ENCODE data around the gene DTNA. TPM values are rescaled to one million over a fixed set of nuclear protein-coding genes. Genes with fewer than 3 reads are reported as not detected.

The DTNA gene
- total RNA-seq, 1 experiment from 2014 or later: 9.6 TPM

GRCh38 chr18:34760444-34760843 lies 50.3 kb downstream of the DTNA start:
- intact Hi-C loops (cut with micrococcal nuclease): no loop called here
- ChIA-PET POLR2A (no interaction called here), CTCF (no interaction called here), RAD21 (ENCODE audit: low non-redundant PET in 1 of 2, low total read pairs in 2 of 2, uncharacterized antibody in 2 of 2, unreplicated experiment in 2 of 2) (no interaction called here)
- Histone ChIP-seq H4K20me1 (ENCODE audit: insufficient read depth) (no peaks in the 10 kb centered on the region), H3K79me2 (ENCODE audit: insufficient read depth, low read length) (no peaks in the 10 kb centered on the region), H3K36me3 (ENCODE audit: control insufficient read depth in 1 of 2, insufficient read depth in 2 of 2, low read length in 2 of 2) (no peaks in the 10 kb centered on the region), H3K4me2 (ENCODE audit: low read length) (no peak overlapping the region), H3K27ac (ENCODE audit: low read depth, low read length) (no peak overlapping the region), H3K9ac (ENCODE audit: low read length) (no peak overlapping the region), H3K4me3 (replicated peaks in 1 of 2; ENCODE audit: low read depth in 1 of 2, low read length in 2 of 2) (no peak overlapping the region), H3K9me3 (ENCODE audit: control insufficient read depth in 1 of 2, insufficient read depth in 1 of 2, low read depth in 1 of 2, low read length in 2 of 2) (no peaks in the 10 kb centered on the region), H3K9me2 (ENCODE audit: insufficient read depth) (no peaks in the 10 kb centered on the region), H2AFZ (ENCODE audit: low read depth, low read length, poor library complexity, severe bottlenecking) (no peak overlapping the region), H3K27me3 (ENCODE audit: insufficient read depth, low read length) (no peaks in the 10 kb centered on the region; the same call in 1 of the 2 replicates), H3K4me1 (ENCODE audit: control insufficient read depth in 1 of 2, insufficient read depth in 2 of 2, low read length in 2 of 2) (no peaks in the 10 kb centered on the region)
- no TSS peak for BruUV-seq (replicated peaks)
- no peak for TF ChIP-seq REST (IDR thresholded peaks at IDR 0.05; ENCODE audit: low read depth)
- TF ChIP-seq ZNF274 (IDR thresholded peaks at IDR 0.05; ENCODE audit: low read depth, low read length): no peak
- TF ChIP-seq SP1 (IDR thresholded peaks at IDR 0.05; ENCODE audit: low read depth): no peak
- no peak for TF ChIP-seq FOSL1 (IDR thresholded peaks at IDR 0.05; ENCODE audit: low read depth)
- TF ChIP-seq TCF7L2 (IDR thresholded peaks at IDR 0.05; ENCODE audit: borderline replicate concordance, extremely low read depth, insufficient read depth, insufficient read length): no peak
- TF ChIP-seq, protein P1, sequence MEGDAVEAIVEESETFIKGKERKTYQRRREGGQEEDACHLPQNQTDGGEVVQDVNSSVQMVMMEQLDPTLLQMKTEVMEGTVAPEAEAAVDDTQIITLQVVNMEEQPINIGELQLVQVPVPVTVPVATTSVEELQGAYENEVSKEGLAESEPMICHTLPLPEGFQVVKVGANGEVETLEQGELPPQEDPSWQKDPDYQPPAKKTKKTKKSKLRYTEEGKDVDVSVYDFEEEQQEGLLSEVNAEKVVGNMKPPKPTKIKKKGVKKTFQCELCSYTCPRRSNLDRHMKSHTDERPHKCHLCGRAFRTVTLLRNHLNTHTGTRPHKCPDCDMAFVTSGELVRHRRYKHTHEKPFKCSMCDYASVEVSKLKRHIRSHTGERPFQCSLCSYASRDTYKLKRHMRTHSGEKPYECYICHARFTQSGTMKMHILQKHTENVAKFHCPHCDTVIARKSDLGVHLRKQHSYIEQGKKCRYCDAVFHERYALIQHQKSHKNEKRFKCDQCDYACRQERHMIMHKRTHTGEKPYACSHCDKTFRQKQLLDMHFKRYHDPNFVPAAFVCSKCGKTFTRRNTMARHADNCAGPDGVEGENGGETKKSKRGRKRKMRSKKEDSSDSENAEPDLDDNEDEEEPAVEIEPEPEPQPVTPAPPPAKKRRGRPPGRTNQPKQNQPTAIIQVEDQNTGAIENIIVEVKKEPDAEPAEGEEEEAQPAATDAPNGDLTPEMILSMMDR (IDR thresholded peaks at IDR 0.05 in 2 of 3, conservative IDR thresholded peaks at IDR 0.05 in 1 of 3; ENCODE audit: borderline replicate concordance in 1 of 3, insufficient read depth in 1 of 3, low read depth in 2 of 3, low read length in 2 of 3): no peak
- no peak for TF ChIP-seq JUND (IDR thresholded peaks at IDR 0.05)
- TF ChIP-seq EGR1 (IDR thresholded peaks at IDR 0.05; ENCODE audit: low read depth): no peak
- TF ChIP-seq ATF3 (IDR thresholded peaks at IDR 0.05): no peak
- TF ChIP-seq SRF (IDR thresholded peaks at IDR 0.05; ENCODE audit: low read depth): no peak
- no peak for TF ChIP-seq ELF1 (IDR thresholded peaks at IDR 0.05; ENCODE audit: borderline replicate concordance, low read depth)
- no peak for TF ChIP-seq ZFX (IDR thresholded peaks at IDR 0.05)
- TF ChIP-seq, protein P2, sequence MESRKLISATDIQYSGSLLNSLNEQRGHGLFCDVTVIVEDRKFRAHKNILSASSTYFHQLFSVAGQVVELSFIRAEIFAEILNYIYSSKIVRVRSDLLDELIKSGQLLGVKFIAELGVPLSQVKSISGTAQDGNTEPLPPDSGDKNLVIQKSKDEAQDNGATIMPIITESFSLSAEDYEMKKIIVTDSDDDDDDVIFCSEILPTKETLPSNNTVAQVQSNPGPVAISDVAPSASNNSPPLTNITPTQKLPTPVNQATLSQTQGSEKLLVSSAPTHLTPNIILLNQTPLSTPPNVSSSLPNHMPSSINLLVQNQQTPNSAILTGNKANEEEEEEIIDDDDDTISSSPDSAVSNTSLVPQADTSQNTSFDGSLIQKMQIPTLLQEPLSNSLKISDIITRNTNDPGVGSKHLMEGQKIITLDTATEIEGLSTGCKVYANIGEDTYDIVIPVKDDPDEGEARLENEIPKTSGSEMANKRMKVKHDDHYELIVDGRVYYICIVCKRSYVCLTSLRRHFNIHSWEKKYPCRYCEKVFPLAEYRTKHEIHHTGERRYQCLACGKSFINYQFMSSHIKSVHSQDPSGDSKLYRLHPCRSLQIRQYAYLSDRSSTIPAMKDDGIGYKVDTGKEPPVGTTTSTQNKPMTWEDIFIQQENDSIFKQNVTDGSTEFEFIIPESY (IDR thresholded peaks at IDR 0.05; ENCODE audit: extremely low read depth, insufficient replicate concordance, low read length): no peak
- no peak for TF ChIP-seq POLR2A (IDR thresholded peaks at IDR 0.05; ENCODE audit: borderline replicate concordance, extremely low read depth, insufficient read depth, insufficient read length)
- no peak for TF ChIP-seq RAD21 (IDR thresholded peaks at IDR 0.05; ENCODE audit: low read depth)
- no peak for TF ChIP-seq SIN3A (IDR thresholded peaks at IDR 0.05; ENCODE audit: low read depth)
- TF ChIP-seq MAX (IDR thresholded peaks at IDR 0.05): no peak
- no peak for TF ChIP-seq CBX3 (IDR thresholded peaks at IDR 0.05; ENCODE audit: low read depth)
- no peak for TF ChIP-seq YY1 (IDR thresholded peaks at IDR 0.05; ENCODE audit: extremely low read depth, insufficient replicate concordance, low read depth, low read length)
- no peak for TF ChIP-seq EZH2phosphoT487 (IDR thresholded peaks at IDR 0.05; ENCODE audit: borderline replicate concordance)
- no peak for ATAC-seq
- DNase-seq (ENCODE audit: low read depth, low spot score): no peak

Measured in HCT116 (cell line).